HG03432 (cell line): ENCODE results near the gene MUTYH.
A peak's percentile ranks its signal among the peaks of the same experiment; 100 is the strongest.
"Not testable (repeated sequence)": the region's sequence is repeated elsewhere in the genome, so short reads cannot be mapped to it uniquely, and the experiment has no call there.

Source experiments
- ATAC-seq: cut with Tn5 transposase; IDR thresholded peaks from one replicate; pipeline ENCODE4 v1.9.1; 2021; ENCODE audit warnings: mild to moderate bottlenecking, moderate library complexity; ENCODE audit not compliant: unreplicated experiment

MUTYH gene

DNA sequence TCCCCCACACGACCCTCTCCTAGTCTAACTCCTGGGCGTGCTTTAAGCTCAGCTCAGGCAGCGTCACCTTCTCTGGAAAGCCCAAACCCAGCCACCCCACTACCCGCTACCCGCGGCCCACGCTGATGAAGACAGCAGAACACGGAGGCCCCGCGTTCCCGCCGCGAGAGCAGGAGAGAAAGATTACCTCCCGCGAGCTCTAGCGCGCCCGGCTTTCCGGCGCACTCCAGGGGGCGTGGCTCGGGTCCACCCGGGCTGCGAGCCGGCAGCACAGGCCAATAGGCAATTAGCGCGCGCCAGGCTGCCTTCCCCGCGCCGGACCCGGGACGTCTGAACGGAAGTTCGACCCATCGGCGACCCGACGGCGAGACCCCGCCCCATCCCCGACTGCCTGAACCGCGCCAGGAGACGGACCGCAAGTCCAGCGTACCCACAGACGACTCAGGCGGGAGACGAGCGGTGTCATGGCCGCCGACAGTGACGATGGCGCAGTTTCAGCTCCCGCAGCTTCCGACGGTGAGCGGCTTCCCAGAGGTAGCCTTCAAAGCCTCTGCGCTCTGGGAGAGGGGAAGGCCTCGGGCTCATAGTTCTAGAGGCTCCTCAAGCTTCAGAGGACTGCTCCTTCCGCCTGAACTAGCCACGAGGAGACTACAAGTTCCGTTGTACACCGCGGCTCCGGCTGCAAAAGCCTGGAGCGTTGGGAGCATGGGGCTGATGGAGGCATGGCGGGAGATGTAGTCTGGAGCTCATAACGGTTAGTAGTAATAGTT lies at the start of gene MUTYH, which contains the start of gene TOE1:
MUTYH (minus strand) TSS at position 652 of the 770 bp plus-strand sequence. CDS start 5,935 bp downstream, outside the sequence.
TOE1 (plus strand) TSS at position 382 of the 770 bp plus-strand sequence; CDS start at position 465, 83 bp downstream.
- ATAC-seq, result peak; percentile 90

DNA sequence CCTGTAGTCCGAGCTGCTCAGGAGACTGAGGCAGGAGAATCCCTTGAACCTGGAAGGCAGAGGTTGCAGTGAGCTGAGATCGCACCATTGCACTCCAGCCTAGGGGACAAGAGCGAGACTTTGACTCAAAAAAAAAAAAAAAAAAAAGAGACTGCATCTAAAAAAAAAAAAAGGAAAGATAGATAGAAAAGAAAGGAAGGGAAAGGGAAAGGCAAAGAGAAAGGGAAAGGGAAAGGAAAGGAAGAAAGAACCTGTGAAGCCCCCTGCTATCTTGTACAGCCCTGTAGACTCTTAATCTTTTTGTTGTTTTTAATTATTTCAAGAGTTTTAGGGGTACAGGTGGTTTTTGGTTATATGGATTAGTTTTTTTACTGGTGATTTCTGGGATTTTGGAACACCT lies 46.0 kb upstream of the MUTYH start:
- ATAC-seq, result no peak

DNA sequence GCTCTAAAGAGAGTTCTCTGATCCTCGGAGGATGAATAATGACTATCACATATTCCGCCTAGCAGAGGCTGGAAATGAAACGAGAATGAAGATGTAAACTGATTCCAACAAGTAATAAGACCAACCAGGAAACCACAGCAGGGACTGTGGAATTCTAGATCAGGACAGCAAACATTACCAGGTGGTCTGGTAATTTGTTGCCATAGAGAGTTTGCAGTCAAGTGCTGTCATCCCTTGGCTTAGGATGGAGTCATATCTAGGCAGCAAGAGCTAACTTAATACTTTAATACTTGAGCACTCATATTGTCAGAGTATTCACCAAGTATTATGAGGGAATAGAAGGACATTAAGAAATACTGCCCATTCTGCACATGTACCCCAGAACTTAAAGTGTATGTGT lies 45.1 kb upstream of the MUTYH start:
- no peak for ATAC-seq

DNA sequence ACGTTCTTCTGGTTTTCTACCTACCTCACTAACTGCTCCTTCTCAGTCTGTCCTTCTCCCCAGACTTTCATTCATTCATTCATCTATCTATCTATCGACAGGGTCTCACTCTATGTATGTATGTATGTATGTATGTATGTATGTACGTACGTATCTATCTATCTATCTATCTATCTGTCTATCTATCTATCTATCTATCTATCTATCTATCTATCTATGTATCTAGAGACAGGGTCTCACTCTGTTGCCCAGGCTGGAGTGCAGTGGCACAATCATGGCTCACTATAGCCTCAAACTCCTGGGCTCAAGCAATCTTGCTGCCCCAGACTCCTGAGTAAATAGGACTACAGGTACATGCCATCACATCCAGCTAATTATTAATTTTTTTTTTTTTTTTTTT lies 44.0 kb upstream of the MUTYH start:
- not testable (repeated sequence) for ATAC-seq

DNA sequence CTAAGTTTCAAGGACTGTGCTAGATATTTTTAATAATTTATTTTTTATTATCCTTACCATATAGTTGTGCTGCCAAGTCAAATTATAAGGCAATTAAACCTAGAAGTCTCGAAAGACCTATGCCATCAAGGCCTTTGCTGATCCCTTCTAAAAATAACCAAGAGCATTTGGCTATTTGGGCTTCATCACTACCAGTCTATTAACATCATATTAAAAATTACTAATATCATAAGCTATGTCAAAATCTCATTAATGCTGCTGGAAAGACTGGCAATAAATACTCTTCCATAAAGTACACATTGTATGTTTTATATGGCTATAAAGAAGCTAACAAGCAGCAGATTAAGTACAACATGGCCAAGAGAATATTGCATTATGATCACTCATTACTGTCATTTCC lies 43.0 kb upstream of the MUTYH start:
- no peak for ATAC-seq

DNA sequence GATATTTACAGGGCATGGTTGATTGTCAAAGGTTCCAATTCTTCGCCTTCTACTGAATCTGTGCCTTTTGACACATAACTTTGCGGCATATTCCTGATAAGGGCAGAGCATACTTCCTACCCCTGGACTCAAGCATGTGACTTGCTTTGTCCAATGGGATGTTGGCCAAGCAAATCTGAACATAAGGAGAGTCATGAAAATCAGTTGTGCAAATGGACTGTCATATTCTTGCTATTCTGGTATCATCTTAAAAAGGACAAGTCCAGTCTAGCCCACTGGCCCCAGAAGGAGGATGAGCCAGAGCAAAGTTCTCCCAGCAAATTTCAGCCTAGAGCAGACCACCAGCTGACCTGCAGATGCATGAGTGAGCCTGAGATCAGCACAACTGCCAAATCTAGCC lies 41.0 kb upstream of the MUTYH start:
- no peak for ATAC-seq

DNA sequence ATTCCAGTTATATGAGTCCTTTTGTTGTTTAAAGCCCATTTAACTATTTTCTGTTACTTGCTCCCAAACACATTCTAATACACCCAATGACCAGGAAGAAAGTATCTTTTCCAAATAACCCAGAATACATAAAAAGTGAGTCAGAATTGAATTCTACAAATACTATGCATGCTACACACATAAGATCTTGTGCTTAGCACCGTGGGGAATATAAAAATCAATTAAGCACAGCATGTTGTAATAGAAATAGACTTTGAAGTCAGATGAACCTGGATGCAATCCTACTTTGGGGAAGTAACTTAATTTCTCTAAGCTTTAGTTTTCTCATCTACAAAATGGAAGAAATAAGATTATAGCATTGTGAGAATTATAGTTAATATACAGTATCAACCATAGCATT lies 40.5 kb upstream of the MUTYH start:
- ATAC-seq, result no peak

DNA sequence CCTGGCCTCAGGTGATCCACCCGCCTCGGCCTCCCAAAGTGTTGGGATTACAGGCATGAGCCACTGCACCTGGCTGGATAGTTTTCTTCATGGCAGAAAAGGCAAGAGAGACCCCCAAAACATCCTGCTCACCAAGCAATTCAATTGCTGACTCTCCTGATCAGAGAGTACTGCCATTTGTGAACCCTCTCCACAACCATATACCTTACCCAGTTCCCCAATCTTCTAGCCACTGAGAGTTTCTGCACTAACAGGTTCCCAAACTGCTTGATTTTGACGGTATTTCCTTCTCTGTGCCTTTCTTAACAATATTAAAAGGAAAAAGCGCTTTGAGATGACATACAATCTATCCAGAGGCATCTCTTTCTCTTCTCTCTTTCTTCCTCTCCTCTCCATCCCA lies 39.9 kb upstream of the MUTYH start:
- ATAC-seq, result no peak

DNA sequence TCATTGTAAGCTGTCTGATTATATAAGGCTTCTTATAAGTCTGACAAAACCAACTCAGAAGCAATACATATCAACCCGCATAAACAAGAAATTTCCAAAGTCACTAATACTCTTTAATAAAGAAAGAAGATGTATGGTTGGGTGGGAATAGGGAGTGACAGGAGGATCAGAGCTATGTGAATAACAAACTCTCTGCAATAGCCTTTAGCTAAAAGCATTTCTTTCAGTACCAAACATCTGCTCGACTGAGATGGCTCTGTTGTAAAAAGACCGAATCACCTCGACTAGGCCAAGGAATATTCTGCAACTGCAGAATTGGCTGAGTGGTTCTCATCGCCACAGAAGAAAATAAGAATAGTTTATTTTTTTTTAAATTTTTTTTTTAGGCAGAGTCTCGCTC lies 39.3 kb upstream of the MUTYH start:
- no peak for ATAC-seq

DNA sequence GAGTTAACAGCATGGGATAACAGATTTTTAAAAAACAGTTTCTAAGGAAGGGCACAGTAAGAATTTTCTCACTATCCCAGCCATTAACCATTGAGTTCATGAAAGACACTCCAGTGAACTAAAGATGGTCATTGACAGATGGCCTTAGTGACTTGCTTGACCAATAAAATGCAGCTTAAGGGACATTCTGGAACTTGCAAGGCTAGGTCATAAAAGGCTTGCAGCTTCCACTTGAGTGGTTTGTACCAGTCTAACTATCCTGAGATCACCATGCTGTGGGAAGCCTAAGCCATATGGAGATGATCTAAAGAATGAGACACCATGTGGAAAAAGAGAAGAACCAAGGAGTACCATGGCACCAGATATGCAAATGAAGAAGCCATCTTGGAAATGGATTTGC lies 37.9 kb upstream of the MUTYH start:
- no peak for ATAC-seq

DNA sequence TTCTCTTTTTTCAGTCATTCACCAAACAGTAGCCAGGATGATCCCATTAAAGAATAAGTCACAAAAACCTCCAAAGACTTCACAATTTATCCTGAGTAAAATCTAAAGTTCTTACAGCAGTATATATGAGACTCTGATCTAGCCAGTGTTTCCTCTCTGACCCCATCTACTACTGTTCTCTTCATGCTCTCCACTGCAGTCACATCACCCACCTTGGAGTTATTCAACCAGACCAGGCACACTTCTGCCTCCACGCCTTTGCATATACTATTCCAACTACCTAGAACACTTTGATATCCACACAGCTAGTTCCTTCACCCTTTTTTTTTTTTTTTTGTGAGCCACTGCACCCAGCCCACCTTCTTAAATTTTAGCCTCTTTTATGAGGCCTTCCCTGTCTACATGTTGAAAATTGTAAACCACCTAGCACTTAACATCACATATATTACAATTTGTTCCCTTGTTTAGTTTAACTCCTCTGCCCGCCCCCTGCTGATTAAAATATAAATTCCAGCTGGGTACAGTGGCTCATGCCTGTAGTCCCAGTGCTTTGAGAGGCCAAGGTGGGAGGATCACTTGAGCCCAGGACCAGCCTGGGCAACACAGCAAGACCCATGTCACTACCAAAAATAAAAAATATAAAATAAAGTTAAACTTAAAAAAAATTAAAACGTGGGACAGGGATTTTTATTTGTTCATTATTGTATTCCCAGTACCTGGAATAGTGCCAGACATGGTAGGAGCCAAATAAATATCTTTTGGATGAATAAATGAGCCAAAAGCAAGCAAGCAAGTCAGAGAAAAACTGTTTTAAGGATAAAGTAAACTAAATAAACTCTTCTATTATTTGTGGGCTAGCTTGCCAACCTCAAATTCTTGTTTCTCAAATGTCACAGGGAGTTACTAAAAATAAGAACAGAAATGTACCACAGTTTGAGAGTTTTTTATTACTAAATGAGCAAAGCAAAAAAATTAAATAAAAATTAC lies 35.2 kb upstream of the MUTYH start:
- no peak for ATAC-seq

DNA sequence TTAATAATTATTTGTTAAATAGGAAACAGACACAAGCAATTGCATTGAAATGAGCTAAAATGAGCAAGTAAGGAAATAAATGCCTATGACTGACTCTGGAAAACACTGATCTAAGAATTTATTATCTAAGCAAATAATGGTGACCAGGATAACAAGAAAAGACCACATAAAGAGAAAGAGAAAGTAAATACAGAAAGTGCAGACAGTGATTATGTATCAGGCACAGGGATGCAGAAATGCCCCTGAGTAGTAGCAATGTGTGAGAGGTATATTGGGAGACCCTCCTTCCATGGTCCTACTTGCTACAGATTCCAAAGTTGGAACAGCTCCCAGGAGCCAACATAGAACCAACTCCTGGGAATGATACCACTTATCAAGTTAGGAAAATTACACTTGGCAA lies 33.3 kb upstream of the MUTYH start:
- no peak for ATAC-seq

DNA sequence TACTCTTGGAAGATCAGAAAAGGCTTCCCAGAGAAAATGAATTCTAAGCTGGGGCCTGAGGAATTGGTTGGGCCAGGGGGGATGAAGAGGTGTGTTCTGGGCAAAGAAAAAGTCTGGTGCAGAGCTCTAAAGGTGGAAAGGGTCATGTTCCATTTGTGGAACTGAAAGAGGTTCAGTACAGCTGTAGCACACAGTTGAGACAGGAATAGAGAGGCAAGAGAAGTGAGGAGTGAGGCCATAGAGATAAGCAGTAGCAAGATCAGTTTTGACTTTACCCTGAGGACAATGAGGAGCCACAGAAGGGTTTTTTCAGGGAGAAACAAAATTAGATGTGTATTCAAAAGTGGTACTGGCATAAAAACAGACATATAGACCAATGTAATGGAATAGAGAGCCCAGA lies 30.3 kb upstream of the MUTYH start:
- peak; percentile 83 for ATAC-seq

DNA sequence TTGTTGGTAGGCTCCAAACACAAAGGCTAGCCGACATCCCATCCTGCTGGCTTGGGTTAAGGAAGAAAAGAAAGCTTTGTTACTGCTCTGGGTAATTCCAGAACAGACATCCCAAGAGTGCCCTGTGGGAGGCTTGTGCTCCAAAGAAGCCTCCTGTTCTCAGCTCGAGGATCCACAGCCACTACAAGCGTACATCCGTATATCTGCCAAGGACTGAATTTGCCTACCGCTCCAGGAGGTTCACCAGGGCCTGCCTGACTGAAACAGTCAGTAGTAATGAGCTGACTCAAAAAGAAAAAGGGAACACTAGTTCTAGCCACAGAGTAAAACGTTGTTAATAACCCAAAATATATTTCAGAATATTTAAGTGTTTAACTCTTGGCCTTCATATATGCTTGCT lies 24.8 kb upstream of the MUTYH start:
- ATAC-seq, result peak; percentile 75

DNA sequence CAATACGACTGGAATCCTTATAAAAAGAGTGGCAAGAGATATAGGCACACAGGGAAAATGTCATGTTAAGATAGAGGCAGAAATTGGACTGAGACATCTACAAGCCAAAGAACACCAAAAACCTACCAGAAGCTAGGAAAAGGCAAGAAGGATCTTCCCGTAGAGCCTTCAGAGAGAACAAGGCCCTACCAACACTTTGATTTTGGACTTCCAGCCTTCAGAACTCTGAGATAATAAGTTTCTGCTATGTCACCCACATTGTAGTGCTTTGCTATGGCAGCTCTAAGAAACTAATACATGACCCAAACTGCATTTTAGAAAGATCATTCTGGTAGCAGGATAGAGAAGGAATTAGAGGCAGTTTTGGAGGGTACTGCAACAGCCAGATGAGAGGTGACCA lies 24.1 kb upstream of the MUTYH start:
- ATAC-seq, result no peak

DNA sequence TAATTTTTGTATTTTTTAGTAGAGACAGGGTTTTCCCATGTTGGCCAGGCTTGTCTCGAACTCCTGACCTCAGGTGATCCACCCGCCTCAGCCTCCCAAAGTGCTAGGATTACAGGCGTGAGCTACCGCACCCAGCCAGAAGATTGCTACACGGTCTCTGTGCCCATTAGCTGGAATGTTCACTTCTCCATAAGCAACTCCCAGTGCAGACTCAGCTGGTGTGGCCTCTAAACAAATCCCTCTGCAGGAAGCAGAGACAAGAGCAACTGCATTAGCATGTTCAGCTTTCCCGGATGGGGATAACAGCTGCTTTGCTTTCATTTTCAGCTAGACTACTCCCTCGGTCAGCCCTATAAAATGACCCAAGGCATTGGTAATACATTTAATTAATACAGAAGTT lies 20.7 kb upstream of the MUTYH start:
- not testable (repeated sequence) for ATAC-seq

DNA sequence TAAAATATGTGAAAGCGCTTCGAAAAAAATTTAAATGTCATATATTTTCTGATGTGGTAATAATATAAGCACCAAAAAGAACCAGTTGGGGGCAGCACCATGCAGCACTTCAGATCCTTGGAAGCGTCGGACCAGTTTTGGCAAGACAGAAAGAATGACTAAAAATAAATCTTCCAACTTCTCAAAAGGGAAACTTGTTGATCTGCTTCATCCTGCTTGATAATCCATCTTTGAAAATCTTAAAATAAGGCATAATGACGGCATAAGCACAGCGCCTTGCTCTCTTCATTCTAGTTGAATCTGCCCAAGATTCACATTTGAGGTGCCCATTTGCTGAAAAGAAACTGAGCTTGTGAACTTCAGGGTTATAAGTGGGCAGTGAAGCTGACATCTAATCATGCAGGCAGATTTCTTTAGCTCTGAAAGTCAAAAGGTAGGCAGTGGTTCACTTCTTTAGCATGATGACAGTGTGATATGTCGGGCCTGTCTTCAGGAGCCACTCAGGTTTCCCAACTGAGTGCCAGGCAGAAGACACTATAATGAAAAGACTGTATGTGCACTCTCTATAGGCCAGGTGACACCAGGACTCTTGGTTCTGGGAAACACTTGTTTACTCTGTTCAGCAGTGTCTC lies 19.8 kb upstream of the MUTYH start:
- no peak for ATAC-seq

DNA sequence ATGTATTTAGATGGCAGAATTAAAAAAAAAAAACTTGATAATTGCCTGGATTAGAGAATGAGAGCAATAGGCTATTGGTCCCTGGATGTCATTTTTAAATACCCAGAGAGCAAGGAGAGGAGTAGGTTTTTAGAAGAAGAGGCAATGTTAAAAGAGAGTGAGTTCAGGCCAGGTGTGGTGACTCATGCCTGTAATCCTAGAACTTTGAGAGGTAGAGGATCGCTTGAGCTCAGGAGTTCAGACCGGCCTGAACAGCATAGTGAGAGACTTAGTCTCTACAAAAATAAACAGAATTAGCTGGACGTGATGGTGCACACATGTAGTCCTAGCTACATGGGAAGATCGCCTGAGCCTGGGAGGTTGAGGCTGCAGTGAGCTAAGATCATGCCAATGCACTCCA lies 15.9 kb upstream of the MUTYH start:
- ATAC-seq, result no peak

DNA sequence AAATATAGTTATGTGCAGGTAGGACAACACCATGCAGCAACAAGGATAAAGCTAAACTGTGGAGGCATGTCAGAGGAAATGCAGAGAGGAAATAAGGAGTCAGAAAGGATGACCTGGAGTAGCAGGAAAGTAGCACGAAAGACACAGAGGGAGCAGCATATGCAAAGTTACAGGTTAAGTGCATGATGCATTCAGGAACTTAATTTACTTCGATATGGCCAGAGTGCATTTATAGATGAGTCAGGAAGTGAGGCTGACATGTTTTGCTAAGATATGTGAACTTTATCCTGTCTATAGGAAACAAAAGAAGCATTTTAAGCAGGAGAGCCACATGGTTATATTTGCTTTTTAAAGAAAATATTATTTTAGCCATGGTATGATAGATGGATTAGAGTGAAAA lies 15.4 kb upstream of the MUTYH start:
- ATAC-seq, result no peak

DNA sequence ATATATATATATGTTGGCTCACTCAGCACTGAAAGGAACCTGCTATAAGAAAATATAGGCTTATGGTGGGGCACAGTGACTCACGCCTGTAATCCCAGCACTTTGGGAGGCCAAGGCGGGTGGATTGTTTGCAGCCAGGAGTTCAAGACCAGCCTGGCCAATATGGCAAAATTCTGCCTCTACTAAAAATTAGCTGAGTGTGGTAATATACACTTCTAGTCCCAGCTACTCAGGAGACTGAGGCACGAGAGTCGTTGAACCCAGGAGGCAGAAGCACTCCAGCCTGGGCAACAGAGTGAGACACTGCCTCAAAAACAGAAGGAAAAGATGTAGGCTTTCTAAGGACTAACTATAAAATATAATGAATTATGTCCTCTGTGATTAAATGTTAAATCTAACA lies 14.6 kb upstream of the MUTYH start:
- ATAC-seq, result no peak

DNA sequence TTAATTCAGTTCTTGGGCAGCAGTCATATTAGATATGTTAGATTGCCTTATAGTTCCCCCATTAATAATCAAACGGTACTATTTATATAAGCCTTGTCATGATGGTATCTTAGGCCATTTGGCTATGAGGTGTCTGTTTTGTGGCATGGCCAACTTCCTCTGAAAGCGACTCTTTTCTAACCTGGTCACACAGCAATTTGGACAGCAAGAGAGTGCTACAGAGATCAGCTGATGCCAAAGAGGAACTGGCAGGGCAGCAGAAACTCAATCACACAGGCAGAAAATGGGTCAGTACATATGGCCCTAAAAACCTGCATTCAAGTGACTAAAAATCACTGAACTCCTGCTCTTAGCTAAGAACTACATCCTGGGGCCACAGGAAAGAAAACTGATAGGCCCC lies 13.4 kb upstream of the MUTYH start:
- ATAC-seq, result no peak
